Middle frontal gyrus (tissue), 1 donor: Measurements from ENCODE around the gene C1D.

Experiments
- DNase-seq: peaks from one replicate; pipeline ENCODE4 v3.0.0-alpha.2; 2015; ENCODE audit warnings: low spot score; ENCODE audit errors: extremely low spot score

Gene C1D

DNA sequence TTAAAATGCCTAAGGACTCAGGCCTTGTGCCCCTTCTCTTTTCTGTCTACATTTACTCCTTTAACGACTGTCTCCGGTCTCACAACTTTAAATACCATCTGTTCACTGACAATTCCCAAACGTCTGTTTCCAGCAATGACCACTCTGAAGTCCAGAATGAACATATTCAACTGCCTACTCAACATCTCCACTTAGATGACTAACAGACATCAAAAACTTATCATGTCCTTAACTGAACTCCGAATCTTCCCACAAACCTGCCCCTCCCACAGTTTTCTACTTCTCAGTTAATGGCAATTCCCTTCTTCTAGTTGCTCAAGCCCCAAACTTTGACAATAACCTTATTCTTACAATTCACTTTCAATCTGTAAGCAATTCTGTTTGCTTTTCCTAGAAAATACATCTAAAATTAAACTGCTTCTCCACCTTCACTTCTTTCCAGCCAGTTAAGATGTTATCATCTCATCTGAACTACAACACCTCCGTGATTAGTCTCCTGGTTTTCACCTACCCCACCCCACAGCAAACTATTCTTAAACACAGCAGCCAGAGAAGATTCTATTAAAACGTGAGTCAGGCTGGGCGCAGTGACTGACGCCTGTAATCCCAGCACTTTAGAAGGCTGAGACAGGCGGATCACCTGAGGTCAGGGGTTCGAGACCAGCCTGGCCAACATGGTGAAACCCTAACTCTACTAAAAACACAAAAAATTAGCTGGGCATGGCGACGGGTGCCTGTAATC lies 2.8 kb downstream of the C1D start:
- no peak for DNase-seq

GRCh38 chr2:68057658-68058396 lies 5.0 kb downstream of the C1D start:
- DNase-seq: no peak

- no peak for DNase-seq
These were observed 9.9 kb downstream of the C1D start for GRCh38 chr2:68052717-68053422.

DNA sequence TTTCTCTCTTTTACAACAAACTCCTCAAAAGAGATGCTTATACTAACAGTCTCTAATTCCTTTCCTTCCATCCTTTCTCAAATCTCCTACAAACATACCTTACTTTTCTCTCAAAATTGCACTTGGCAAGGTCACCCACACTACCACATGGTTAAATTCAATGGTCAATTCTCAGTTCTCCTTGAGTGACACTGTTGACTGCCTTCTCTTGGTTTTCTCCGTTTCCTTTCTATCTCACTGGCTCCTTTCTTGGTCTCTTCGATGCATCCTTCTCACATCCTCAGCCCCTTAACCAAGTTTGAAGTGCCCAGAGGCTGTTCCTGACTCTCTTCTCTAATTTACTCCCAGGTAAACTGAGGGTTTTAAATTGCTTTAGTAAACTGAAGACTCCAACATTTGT lies 12.5 kb downstream of the C1D start:
- no peak for DNase-seq

DNA sequence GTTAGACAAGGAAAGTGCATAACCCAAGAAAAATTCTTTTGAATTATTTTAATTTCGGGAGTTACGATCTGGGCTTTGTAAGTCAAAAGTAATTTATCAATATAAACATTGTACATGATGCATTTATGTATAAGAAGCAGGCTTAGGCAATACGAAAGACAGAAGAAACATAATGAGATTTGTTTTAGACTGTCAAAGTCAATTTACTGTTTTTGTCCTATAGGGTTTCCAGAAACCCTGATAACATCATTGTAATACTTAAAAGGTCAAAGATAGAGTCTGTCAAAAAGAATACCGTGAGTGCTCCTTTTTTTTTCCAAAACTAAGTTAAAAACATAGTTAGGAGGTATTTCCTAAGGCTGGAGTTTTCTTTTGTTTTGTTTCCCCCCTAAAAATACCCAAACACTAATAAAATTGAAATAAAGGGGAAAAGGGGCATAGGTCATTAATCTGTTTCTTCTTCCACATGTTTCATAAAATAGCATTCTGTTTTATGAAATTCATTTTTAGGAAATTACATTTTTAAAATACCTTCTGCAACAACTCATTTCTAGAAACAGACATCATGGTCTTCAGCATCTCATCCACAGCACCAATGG lies 16.1 kb downstream of the C1D start:
- DNase-seq: no peak

GRCh38 chr2:68046224-68046623 lies 16.6 kb downstream of the C1D start:
- no peak for DNase-seq

DNA sequence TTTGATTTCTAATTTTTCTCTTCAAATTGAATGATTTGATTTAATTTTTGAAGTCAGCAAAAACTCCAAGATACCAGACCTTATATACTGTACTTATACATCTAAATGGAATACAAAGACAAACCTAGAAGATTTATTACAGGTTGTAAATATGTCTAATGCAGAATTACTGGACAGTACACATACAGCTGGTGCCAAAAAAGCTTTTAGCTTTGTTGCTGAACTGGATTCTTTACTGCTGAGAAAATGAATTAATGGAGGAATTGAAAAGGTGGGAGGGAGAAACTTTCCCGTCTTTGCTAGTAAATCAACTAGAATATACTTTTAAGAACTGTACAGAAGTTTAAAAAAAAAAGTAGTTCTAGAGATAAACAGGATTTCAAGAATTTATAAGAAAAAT lies 17.5 kb downstream of the C1D start:
- DNase-seq: no peak

DNA sequence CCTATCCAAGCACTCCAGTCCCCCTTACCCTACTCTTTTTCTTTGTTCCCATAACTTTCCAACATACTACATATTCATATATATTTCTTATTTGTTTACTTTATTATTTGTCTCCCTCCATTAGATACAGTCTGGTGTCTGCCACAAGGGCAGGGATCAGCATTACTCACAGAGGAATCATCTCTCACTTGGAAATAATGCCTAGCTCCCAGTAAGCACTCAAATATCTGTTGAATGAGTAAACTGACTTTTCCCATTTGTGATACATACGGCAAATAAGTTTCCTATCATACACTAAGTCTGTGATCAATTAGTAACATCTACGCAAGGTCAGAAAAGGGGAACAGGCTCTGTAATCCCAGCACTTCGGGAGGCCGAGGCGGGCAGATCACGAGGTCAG lies 18.7 kb downstream of the C1D start:
- no peak for DNase-seq

DNA sequence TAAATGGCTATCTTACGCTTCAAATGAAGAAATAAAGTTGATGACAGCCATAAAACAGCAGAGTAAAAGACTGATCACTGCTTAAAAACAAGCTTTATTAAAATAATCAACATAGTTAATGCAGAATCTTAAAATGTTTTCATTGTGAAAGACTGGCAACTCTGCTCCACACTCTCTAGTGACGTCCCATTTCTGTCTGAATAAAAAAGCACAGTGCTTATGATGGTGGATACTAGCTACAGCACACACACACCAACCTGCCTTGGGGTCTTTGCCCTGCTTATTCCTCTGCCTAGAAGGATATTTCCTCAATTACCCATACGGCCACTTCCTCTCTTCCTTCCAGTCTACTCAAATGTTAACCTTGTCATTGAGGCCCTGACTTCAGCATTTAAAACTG lies 19.1 kb downstream of the C1D start:
- no peak for DNase-seq

GRCh38 chr2:68043032-68043431 lies 19.8 kb downstream of the C1D start:
- no peak for DNase-seq

DNA sequence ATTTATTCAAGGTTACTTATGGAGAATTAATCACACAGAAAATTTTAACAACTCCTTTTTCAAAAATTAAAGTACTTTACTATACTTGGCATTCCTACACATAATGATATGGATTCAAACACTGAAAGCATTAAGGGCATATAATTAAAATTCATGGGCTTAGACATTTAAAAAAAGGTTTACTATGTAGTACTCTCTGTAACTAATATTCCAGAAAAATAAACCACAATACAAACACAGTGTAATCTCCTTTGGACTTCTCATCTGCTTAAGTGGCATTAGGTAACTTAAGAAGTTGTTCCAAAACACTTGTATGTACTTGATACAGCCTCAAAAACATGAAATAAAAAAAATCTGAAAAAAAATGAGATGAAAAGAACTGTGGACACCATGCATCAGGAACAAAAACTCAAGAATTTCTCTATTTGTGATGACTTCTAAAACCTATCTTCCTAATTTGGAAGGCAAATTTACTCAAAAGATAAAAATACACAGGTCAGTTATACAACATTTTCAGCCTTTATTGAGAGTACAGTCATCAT lies 21.0 kb downstream of the C1D start:
- DNase-seq: no peak

- DNase-seq: no peak
These were observed 22.7 kb downstream of the C1D start for GRCh38 chr2:68040078-68040477.

DNA sequence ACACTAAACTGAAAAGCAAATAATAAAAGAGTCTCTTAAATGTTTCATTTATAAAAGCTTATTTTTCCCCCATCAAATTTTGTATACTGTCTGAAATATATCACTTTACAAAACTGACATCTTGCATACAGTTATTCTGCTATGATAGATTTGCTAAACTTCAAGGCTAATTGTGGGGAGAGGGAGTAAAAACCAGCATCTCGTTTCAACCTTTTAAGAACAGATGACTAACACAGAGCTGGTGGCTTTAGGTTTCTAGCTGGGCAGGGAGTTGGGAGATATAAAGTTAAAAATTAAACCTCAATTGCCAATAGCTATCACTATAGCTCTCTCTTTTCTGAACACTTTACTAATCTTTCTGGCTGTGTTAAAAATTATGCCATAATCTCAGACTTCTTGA lies 23.5 kb downstream of the C1D start:
- DNase-seq: no peak

GRCh38 chr2:68032702-68033101 lies 30.1 kb downstream of the C1D start:
- no peak for DNase-seq

- peak; percentile 59 for DNase-seq
These were observed 31.2 kb downstream of the C1D start for GRCh38 chr2:68031542-68032160.

DNA sequence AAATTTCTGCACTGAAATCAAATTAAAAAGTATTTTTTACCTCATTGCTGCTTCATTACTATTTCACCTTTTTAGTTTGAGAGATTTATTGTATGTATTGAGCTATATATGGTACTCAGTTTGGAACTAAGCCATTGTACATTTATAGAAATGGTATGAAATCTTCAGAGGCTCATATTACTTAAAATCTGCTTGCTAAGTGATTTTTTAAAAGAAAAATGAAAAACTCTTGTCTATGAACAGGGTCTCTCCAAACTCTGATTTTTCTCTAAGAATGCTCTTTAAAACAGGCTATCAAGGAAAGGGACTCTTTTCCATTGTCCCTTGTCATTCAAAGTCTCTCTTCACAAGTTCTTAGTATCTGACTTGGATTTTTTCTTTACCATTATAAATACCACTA lies 31.8 kb downstream of the C1D start:
- DNase-seq: no peak

- no peak for DNase-seq
These were observed 32.3 kb downstream of the C1D start for GRCh38 chr2:68030529-68030928.

GRCh38 chr2:68027959-68028358 lies 34.8 kb downstream of the C1D start:
- no peak for DNase-seq

GRCh38 chr2:68024450-68024849 lies 38.4 kb downstream of the C1D start:
- no peak for DNase-seq

DNA sequence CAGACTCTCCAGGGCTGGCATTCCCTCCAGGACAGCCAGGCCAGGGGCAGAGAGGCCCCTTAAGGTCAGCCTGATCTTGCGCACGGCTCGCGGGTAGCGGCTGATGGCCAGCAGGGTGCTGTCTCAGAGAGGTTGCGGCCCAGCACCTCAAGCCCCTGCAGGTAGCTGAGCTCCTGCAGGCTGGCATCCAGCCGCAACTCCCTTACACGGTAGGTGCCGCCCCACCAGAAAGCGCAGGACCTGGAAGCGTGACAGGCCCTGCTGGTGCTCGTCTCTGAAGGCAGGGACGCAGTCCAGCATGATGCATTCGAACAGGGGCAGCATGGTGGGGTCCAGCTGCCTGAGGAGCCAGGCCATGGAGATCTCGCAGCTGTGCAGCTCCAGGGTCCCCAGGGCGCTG lies 38.9 kb downstream of the C1D start:
- no peak for DNase-seq

- DNase-seq: no peak
These were observed 44.1 kb downstream of the C1D start for GRCh38 chr2:68018727-68019126.
